Measurements from ENCODE around the gene UACA. TPM values are rescaled to one million over a fixed set of nuclear protein-coding genes. Genes with fewer than 3 reads are reported as not detected.

The UACA gene
- total and polyA plus RNA-seq, 2 donors (not counting 3 experiments of a cell fraction or from before 2014, with no cell fraction given): 167 to 292 TPM

- no peaks in the 10 kb centered on the region for H3K9me1 ChIP-seq (replicated peaks; ENCODE audit: control insufficient read depth, extremely low read depth, insufficient read depth, low read length)
- no peak overlapping the region for H3K4me3 ChIP-seq (replicated peaks in 1 of 3; ENCODE audit: insufficient read depth in 1 of 3, low read depth in 1 of 3, low read length in 3 of 3)
- BruUV-seq (replicated peaks): no TSS peak
- no peak overlapping the region for H3K4me2 ChIP-seq (ENCODE audit: insufficient read depth, low read length)
- no peaks in the 10 kb centered on the region for H3K27me3 ChIP-seq (ENCODE audit: control insufficient read depth in 2 of 2, insufficient read depth in 2 of 2, low read length in 2 of 2)
- CTCF ChIA-PET: interaction anchor here (1.7 to 3.3 kb wide), 2 partner anchors 36 to 53 kb away, joined by 5 to 39 read pairs; no protein-coding TSS in a partner anchor
- POLR2A ChIA-PET: no interaction called here
- no peak overlapping the region for H3K27ac ChIP-seq (ENCODE audit: insufficient read depth, low read depth, low read length)
- peaks cover 6% of the 10 kb centered on the region for H4K20me1 ChIP-seq (replicated peaks; ENCODE audit: control insufficient read depth, extremely low read depth, insufficient read depth, low read length)
- H2AFZ ChIP-seq (ENCODE audit: low read depth, low read length): no peak overlapping the region
- H3K9ac ChIP-seq (replicated peaks; ENCODE audit: extremely low read depth, insufficient read depth, low read length): no peak overlapping the region
- peaks cover 32% of the 10 kb centered on the region for H3K4me1 ChIP-seq (ENCODE audit: control insufficient read depth, extremely low read depth, insufficient read depth, low read length)
- TF ChIP-seq CTCF (IDR thresholded peaks at IDR 0.05; ENCODE audit: extremely low read depth in 1 of 2, insufficient read depth in 1 of 2, low read depth in 1 of 2, low read length in 2 of 2) (no peak), POLR2A (IDR thresholded peaks at IDR 0.05; ENCODE audit: low read depth, low read length) (no peak), GATA2 (IDR thresholded peaks at IDR 0.05; ENCODE audit: insufficient read depth, insufficient read length, low read depth, low read length) (no peak), POLR2AphosphoS5 (IDR thresholded peaks at IDR 0.05; ENCODE audit: insufficient read depth, low read depth, low read length) (no peak), MYC (IDR thresholded peaks at IDR 0.05; ENCODE audit: low read depth, low read length) (no peak), FOS (IDR thresholded peaks at IDR 0.05; ENCODE audit: borderline replicate concordance, insufficient read depth, low read length) (no peak), MAX (IDR thresholded peaks at IDR 0.05; ENCODE audit: insufficient read depth, insufficient read length) (no peak)
- H3K79me2 ChIP-seq (ENCODE audit: control insufficient read depth, insufficient read depth, low read length): peaks cover 89% of the 10 kb centered on the region
- FAIRE-seq (no peak), DNase-seq (ENCODE audit: low read depth, low spot score) (no peak)
- H3K9me3 ChIP-seq (replicated peaks; ENCODE audit: control insufficient read depth, insufficient read depth, low read length): no peaks in the 10 kb centered on the region
- dilution Hi-C loops (cut with MboI; ENCODE audit: extremely low pct_ligation_motif_present, low sequenced_read_pairs) (no loop called here), intact Hi-C loops (cut with micrococcal nuclease) (no loop called here)
- H3K36me3 ChIP-seq (ENCODE audit: control insufficient read depth in 2 of 2, extremely low read depth in 1 of 2, insufficient read depth in 2 of 2, low read length in 2 of 2): no peaks in the 10 kb centered on the region
Observed at GRCh38 chr15:70758790-70759462, 4.4 kb downstream of the UACA start.
